Measurements from ENCODE around the gene OR5C1.
"Not testable (repeated sequence)": the region's sequence is repeated elsewhere in the genome, so short reads cannot be mapped to it uniquely, and the experiment has no call there.

Gene OR5C1

GRCh38 chr9:122788831-122789230 is at the start of gene OR5C1:
Gene OR5C1 (plus strand): TSS chr9:122788933. CDS start chr9:122788933, 0 bp downstream.
- DNase-seq (ENCODE audit: low read depth in 2 of 2, low spot score in 1 of 2), result no peak

GRCh38 chr9:122742003-122742402 is 46.7 kb upstream of the OR5C1 start, which contains the start of gene OR1L6:
Gene OR1L6 (plus strand): TSS chr9:122742303. CDS start chr9:122749848, 7,545 bp downstream.
- no peak for DNase-seq (ENCODE audit: low read depth in 2 of 2, low spot score in 1 of 2)

DNA sequence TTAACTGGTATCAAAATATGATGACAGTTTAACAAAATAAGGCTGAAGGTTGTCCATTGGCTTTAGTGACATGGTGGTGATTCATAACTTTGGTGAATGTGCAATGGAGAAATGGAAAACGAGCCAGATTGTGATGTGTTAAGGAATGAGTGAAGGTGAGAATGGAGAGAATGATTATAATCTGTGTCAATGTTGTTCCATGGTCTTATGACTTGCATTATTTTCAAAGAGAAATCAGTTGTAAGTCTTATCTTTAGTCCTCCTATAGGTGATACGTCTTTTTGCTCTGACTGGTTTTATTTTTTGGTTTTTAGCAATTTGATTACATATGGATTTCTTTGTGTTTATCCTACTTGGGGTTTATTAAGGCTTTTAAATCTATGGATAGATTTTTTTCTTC is 33.9 kb upstream of the OR5C1 start:
- no peak for DNase-seq (ENCODE audit: low read depth in 2 of 2, low spot score in 1 of 2)

GRCh38 chr9:122767817-122768216 is 20.9 kb upstream of the OR5C1 start:
- DNase-seq (ENCODE audit: low read depth in 2 of 2, low spot score in 1 of 2), result no peak

DNA sequence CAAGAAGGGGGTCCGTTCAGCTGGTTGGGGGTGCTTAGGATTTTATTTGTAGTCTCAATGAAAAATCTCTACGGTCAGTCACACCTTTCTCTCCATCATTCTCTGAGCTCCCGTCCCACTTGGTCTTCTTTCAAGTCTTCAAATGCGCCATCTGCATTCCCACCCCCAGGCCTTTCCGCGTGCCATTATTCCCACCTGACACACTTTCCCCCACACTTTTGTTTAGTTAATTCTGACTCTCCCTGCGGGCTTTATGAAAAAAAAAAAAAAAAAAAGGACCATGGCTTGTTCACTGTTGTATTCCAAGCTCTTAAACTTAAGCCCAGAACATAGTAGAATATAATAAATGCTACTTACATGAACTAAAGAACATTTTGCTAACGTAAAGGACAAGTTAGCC is 11.7 kb upstream of the OR5C1 start:
- no peak for DNase-seq (ENCODE audit: low read depth in 2 of 2, low spot score in 1 of 2)

DNA sequence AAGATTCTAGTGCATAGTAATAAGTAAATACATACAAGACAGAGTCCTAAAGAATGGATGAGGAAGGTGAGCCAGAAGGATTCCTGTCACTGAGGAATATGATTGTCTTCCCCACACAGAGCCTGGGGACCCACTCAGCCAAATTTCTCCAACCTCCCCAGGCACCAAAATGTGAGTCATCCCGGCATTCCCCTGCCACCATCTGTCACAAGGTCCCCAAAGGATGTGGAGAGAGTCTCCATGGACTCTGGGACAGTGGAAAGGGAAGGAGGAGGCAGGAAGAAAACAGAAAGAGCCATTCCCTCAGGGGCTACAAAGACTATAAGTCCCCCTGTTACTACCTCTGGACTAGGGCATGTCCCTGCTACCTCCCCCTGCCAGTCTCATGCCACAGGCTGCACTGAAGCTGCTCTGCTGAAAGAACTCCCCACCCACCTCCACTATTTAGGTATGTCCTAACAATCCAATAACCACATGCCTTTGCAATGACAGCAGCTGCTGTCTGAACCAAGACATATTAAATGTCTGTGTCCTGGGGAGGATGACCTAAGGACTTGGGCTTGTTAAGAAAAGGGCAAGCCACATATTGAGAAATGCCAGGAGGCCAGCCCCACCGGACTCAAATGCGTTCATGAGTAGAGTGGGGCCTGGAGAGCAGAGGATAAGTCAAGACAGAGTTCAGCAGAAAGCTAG is 10.7 kb upstream of the OR5C1 start:
- DNase-seq (ENCODE audit: low read depth in 2 of 2, low spot score in 1 of 2), result no peak

DNA sequence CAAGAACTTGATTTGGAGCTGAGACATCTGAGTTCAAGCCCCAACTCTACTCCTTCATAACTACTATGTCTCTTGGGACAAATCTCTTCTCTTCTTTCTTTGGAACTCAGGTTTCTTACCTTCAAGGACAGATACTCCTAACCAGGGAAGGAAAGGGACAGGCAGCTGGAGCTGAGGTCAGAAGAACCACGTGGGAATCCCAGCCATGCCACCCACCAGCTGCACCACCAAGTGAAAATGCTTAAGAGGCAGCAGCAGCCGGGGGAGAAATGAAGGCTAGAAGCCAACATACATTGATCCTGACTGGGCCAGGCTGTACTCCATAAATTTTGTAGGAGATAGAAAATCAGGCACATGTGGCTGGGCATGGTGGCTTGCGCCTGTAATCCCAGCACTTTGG is 9.6 kb upstream of the OR5C1 start:
- no peak for DNase-seq (ENCODE audit: low read depth in 2 of 2, low spot score in 1 of 2)

DNA sequence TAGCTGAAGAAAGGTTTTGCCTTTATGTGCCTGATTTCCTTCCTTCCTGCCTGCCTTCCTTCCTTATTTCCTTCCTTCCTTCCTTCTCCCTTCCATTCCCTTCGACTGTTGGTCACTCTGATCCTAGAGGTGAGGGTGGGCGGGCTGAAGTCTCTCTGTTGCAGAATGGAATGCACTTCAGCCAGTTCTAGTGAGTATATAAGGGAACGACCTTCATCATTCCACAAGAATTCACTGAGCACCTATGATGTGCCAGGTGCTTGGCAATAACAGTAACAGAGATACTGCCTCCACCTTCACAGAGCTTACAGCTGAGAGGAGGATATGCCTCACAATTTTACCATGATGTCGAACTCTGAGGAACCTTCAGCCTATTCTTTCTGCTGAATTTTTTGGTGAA is 8.7 kb upstream of the OR5C1 start:
- no peak for DNase-seq (ENCODE audit: low read depth in 2 of 2, low spot score in 1 of 2)

DNA sequence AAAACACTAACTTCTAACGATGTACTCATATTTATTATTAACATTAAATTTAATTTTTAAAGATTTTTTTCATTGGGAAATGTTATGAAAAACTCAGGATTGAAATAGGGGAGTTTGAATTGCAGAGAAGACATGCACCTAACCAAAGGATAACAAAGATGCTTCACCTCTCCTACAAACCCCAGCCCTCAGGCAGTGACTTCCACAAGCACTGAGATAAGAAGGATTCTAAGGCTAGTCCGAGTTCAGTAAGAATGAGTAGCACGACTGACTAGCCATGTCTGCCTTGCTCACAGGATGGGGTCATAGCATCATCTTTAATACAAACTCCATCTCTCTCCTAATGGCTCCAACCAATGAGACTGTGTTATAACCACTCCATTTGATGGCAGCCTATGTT is 7.1 kb upstream of the OR5C1 start:
- DNase-seq (ENCODE audit: low read depth in 2 of 2, low spot score in 1 of 2), result no peak

DNA sequence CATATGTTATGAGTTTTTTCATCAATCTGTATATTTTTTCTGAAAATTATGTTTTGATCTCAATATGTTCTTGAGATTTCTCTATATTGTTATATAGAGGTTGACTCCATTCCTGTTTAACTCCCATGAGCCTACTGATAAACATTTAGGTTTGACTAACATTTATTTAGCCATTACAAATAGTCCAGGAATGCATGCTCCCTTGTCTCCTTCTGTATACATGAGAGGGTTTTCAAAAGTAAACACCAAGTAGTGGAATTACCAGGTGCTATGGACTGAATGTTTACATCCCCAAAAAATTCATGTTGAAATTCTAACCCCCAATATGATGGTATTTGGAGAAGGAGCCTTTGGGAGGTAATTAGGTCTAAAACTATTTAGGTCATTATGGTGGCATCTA is 3.5 kb upstream of the OR5C1 start:
- no peak for DNase-seq (ENCODE audit: low read depth in 2 of 2, low spot score in 1 of 2)

- no peak for DNase-seq (ENCODE audit: low read depth in 2 of 2, low spot score in 1 of 2)
These were observed 2.4 kb upstream of the OR5C1 start for GRCh38 chr9:122786338-122786737.

- DNase-seq (ENCODE audit: low read depth in 2 of 2, low spot score in 1 of 2), result no peak
These were observed 718 bp downstream of the OR5C1 start for GRCh38 chr9:122789256-122790046.

- no peak for DNase-seq (ENCODE audit: low read depth in 2 of 2, low spot score in 1 of 2)
These were observed 3.3 kb downstream of the OR5C1 start for GRCh38 chr9:122791872-122792669.

- DNase-seq (ENCODE audit: low read depth in 2 of 2, low spot score in 1 of 2), result no peak
These were observed 8.8 kb downstream of the OR5C1 start for GRCh38 chr9:122797316-122798063.

DNA sequence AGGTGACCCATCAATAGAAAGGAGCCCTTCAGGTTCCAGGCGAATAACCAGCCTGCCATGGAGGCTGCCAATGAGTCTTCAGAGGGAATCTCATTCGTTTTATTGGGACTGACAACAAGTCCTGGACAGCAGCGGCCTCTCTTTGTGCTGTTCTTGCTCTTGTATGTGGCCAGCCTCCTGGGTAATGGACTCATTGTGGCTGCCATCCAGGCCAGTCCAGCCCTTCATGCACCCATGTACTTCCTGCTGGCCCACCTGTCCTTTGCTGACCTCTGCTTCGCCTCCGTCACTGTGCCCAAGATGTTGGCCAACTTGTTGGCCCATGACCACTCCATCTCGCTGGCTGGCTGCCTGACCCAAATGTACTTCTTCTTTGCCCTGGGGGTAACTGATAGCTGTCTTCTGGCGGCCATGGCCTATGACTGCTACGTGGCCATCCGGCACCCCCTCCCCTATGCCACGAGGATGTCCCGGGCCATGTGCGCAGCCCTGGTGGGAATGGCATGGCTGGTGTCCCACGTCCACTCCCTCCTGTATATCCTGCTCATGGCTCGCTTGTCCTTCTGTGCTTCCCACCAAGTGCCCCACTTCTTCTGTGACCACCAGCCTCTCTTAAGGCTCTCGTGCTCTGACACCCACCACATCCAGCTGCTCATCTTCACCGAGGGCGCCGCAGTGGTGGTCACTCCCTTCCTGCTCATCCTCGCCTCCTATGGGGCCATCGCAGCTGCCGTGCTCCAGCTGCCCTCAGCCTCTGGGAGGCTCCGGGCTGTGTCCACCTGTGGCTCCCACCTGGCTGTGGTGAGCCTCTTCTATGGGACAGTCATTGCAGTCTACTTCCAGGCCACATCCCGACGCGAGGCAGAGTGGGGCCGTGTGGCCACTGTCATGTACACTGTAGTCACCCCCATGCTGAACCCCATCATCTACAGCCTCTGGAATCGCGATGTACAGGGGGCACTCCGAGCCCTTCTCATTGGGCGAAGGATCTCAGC is 11.6 kb downstream of the OR5C1 start, which contains the start of gene OR1K1:
Gene OR1K1, plus strand, starts transcription at position 58 of the 995 bp plus-strand sequence. Its CDS starts 0 bp downstream, at position 58.
- DNase-seq (ENCODE audit: low read depth in 2 of 2, low spot score in 1 of 2), result no peak

DNA sequence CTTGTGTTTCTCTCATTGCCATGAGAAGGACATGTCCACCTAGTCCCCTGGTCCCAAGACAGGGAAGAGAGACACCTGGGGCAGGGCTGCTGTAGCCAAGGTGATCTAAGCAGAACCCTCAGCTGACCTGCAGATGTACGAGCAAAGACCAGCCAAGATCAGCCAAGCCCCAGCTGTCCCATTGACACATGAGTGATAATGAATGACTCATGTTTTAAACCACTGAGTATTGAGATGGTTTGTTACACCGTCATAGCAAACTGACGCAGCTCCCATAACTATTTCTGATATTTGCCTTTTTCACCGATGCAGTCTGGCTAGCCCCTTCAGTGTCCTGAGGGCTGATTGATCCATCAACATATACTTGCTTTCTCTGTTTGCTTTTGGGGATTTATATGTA is 17.9 kb downstream of the OR5C1 start:
- DNase-seq (ENCODE audit: low read depth in 2 of 2, low spot score in 1 of 2), result no peak

- DNase-seq (ENCODE audit: low read depth in 2 of 2, low spot score in 1 of 2), result no peak
These were observed 18.7 kb downstream of the OR5C1 start for GRCh38 chr9:122807271-122807900.

GRCh38 chr9:122808141-122808540 is 19.4 kb downstream of the OR5C1 start:
- no peak for DNase-seq (ENCODE audit: low read depth in 2 of 2, low spot score in 1 of 2)

GRCh38 chr9:122809261-122809660 is 20.5 kb downstream of the OR5C1 start:
- not testable (repeated sequence) for DNase-seq (ENCODE audit: low read depth in 2 of 2, low spot score in 1 of 2)
